ENCODE measurements around the gene ACAP2.

ACAP2 gene

GRCh38 chr3:195260280-195260905 lies 182.4 kb downstream of the ACAP2 start:
- H3K9me3 Mint-ChIP-seq: no peaks in the 10 kb centered on the region
- H3K4me3 Mint-ChIP-seq: peak overlapping the region; percentile 78 to 87
- H3K27ac Mint-ChIP-seq: no peak overlapping the region
- H3K36me3 Mint-ChIP-seq: peaks cover 6 to 16% of the 10 kb centered on the region in 2 donors
- no peaks in the 10 kb centered on the region for H3K27me3 Mint-ChIP-seq
- peak; percentile 7 to 8 for ATAC-seq (replicated peaks)
- no peak for DNase-seq
- H3K4me1 Mint-ChIP-seq: peaks cover 21 to 34% of the 10 kb centered on the region in 2 donors

DNA sequence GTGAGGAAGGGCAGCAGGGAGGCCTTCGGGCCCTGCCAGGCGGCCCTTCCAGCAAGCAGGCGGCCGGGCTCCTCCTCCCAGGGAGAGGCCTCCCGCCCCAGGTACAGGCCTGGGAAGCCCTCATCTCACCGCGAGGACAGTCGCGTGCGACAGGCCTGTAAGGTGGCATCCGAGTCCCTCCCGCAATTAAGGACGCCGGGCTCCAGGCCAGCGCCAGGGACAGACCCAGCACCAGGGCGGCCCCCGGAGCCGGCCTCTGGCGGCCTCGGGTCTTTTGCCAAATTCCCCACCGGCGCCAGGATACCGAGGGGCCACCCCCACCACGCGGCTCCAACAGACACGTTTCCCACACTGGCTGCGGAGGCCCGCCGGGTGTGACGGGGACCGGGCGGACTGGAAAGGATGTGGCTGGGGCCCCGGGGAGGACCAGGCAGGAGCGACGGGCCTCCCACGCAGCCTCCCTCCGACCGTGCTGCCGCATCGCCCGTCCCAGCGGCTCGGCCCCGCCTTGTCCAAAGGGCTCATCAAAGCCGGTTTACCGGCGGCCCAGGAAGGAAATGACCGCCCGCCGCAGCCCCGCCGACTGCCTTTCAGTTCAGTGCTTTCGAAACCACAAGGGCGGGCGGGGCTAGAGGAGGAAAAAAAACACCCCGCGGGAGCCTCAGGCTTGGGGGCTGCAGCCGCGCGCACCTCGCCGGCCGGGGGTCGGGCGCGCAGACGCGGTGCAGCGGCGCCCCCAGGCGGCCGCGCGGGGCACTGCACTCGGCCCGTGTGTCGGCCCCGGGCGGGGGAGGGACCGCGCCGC lies 183.1 kb downstream of the ACAP2 start:
- H3K4me1 Mint-ChIP-seq: peaks cover 21 to 34% of the 10 kb centered on the region in 2 donors
- peak; percentile 91 for DNase-seq
- H3K27me3 Mint-ChIP-seq: no peaks in the 10 kb centered on the region
- peak overlapping the region; percentile 86 for H3K27ac Mint-ChIP-seq
- H3K4me3 Mint-ChIP-seq: peak overlapping the region; percentile 74 to 87
- H3K9me3 Mint-ChIP-seq: no peaks in the 10 kb centered on the region
- ATAC-seq (replicated peaks): peak; percentile 82 to 88
- H3K36me3 Mint-ChIP-seq: peaks cover 2 to 17% of the 10 kb centered on the region in 2 donors

DNA sequence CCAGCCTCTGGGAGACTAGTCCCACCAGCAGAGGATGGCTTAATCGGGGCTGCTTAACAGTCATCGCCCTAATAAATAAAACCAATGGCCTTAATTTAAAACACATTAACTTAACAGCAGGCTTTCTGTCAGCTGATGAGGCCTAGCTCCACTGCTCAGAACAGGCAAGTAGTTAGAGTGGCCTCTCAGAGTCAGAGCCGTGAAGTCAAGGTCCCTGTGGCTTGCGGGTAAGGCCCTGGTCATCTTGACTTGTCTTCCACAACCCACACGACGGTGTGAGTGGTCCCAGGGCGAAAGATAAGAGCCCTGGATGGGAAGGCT lies 183.7 kb downstream of the ACAP2 start:
- ATAC-seq (replicated peaks) (peak; percentile 4 to 18), DNase-seq (no peak)
- Mint-ChIP-seq H3K9me3 (no peaks in the 10 kb centered on the region), H3K36me3 (peaks cover 2 to 11% of the 10 kb centered on the region in 2 donors), H3K27ac (peak overlapping the region; percentile 67), H3K4me3 (peak overlapping the region; percentile 74 to 83), H3K27me3 (no peaks in the 10 kb centered on the region), H3K4me1 (peaks cover 21 to 34% of the 10 kb centered on the region in 2 donors)

- ATAC-seq (replicated peaks) (no peak), DNase-seq (no peak)
- peaks cover 21 to 34% of the 10 kb centered on the region in 2 donors for H3K4me1 Mint-ChIP-seq
- peaks cover 2 to 11% of the 10 kb centered on the region in 2 donors for H3K36me3 Mint-ChIP-seq
- H3K4me3 Mint-ChIP-seq: peak overlapping the region in 1 of 2 donors; percentile 83
- H3K27me3 Mint-ChIP-seq: no peaks in the 10 kb centered on the region
- H3K9me3 Mint-ChIP-seq: no peaks in the 10 kb centered on the region
- H3K27ac Mint-ChIP-seq: peak overlapping the region; percentile 67
These were observed 184.2 kb downstream of the ACAP2 start for GRCh38 chr3:195258449-195259153.

DNA sequence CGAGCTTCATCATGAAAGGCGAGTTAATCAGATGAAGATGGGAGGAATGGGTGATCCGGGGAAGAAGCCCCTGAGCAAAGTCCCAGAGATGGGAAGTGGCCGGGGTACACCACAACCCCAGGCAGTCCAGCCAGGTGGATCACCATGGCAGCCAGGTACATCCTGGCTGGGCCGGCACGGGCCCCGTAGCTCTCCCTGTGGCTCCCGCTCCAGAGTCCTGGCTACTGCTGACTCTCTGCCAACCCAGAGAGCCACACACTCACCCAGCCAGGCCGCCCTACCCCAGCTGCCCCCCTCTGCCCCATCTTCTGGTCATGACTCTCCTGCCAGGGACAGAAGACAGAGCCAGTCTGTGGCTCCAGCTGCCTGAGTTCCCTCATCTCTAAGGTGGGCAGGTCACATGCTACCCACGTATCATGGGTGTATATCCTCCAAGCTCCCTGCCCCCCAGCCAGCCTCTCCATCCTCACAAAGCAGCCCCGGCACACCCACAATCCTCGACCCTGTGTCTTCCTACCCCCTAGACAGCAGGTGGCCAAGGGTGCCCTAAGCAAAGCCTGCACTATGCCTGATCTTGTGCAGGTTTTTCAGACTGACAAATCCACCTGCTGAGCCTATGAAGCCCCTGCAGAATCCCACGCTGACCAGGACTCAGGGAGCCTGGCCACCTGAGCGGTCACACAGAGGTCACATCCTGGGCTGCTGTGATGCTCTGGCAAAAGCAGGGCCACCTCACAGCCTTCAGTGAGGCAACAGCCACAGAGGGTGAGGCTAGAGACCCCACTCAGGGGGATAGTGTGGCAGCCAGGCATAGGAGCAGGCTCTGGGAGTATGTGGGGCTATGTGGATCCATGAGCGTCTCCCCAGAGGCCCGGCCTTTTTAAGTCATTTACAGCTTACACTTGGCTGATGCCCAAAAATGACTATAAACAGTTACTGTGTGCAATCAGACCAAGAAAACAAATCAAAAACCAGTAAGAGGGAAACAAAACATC lies 185.1 kb downstream of the ACAP2 start:
- Mint-ChIP-seq H3K9me3 (no peaks in the 10 kb centered on the region), H3K36me3 (peaks cover 0 to 8% of the 10 kb centered on the region in 2 donors), H3K27me3 (no peaks in the 10 kb centered on the region), H3K27ac (no peak overlapping the region), H3K4me1 (peaks cover 25 to 38% of the 10 kb centered on the region in 2 donors), H3K4me3 (no peak overlapping the region)
- ATAC-seq (replicated peaks) (no peak), DNase-seq (no peak)

DNA sequence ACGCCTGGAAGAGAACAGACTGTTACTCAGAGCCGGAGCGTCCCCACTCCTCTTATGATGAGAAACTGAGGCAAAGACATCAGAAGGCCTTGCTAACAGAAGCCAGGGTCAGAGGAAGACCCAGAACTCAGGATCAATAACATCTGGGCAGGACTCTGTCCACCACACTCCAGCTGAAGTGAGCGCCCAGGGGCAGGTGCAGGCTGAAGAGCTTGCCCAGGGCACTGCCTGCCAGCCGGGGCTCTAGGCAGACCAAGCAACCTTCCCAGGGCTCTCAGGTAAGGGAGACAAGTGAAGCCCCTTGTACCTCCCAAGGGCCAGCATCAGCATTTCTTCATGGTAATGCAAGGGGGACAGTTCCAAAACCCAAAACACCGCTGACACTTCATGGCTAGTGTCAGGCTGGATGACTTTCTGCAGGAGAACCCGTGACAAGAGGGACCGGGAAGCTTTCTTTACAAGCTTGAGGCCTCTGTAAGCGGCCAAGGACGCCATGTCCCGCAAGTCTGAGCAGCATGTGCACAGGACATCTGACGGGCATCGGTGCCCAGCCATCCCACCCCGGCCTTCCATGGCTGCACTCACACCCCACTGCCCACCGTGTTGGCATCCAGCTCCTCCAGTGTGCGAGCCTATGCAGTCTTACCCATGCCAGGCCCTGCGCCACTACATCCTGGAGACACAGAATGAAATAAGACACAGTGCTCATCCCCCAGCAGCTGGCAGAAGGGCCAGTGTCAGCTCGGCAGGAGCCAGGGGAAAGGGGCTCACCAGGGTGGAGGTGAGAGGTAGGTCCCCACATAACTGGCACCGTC lies 186.0 kb downstream of the ACAP2 start:
- no peaks in the 10 kb centered on the region for H3K27me3 Mint-ChIP-seq
- H3K27ac Mint-ChIP-seq: no peak overlapping the region
- H3K9me3 Mint-ChIP-seq: no peaks in the 10 kb centered on the region
- no peak for DNase-seq
- ATAC-seq (replicated peaks): no peak
- H3K36me3 Mint-ChIP-seq: peaks cover 0 to 8% of the 10 kb centered on the region in 2 donors
- peaks cover 28 to 42% of the 10 kb centered on the region in 2 donors for H3K4me1 Mint-ChIP-seq
- no peak overlapping the region for H3K4me3 Mint-ChIP-seq

- no peak overlapping the region for H3K4me3 Mint-ChIP-seq
- ATAC-seq (replicated peaks): no peak
- H3K27me3 Mint-ChIP-seq: no peaks in the 10 kb centered on the region
- H3K27ac Mint-ChIP-seq: peak overlapping the region; percentile 2
- DNase-seq: no peak
- H3K4me1 Mint-ChIP-seq: peaks cover 32 to 48% of the 10 kb centered on the region in 2 donors
- no peaks in the 10 kb centered on the region for H3K9me3 Mint-ChIP-seq
- H3K36me3 Mint-ChIP-seq: peaks cover 0 to 8% of the 10 kb centered on the region in 2 donors
These were observed 187.0 kb downstream of the ACAP2 start for GRCh38 chr3:195255571-195256501.

GRCh38 chr3:195255176-195255500 lies 187.7 kb downstream of the ACAP2 start:
- H3K9me3 Mint-ChIP-seq: no peaks in the 10 kb centered on the region
- H3K27me3 Mint-ChIP-seq: no peaks in the 10 kb centered on the region
- peaks cover 33 to 48% of the 10 kb centered on the region in 2 donors for H3K4me1 Mint-ChIP-seq
- H3K4me3 Mint-ChIP-seq: no peak overlapping the region
- ATAC-seq (replicated peaks) (no peak), DNase-seq (no peak)
- peak overlapping the region; percentile 51 for H3K27ac Mint-ChIP-seq
- peaks cover 0 to 11% of the 10 kb centered on the region in 2 donors for H3K36me3 Mint-ChIP-seq

DNA sequence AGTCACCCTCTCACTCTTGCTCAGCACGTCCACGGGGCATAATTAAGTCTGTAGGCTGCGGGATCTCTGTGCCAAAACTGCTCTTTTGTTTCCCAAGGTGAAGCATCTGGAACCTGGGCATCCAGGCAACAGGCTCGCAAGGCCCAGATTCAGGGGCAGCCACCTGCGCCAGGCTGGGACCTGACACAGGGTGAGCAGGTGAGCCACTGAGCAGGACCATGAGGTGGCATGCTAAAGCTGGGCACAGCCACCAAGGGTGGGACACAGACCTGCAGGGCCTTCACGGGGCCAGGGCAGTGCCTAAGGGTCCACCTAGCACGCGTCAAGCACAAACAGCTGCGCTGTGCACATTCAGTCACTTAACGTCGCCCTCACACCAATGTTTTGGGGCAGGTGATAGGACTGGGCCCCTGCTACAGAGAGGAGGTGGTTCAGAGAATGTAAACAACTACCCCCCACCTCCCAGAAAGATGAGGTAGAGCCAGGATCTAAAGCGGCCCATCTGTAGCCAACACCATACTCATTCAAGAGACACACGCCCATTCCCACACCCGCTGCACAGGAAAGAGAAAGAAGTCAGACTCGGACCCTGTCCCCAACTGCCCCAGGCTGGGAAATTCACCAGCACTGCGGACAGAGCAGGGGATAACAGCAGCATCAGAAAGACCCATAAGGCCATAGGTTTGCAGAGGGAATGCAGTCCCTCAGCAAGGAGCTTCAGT lies 188.2 kb downstream of the ACAP2 start:
- no peaks in the 10 kb centered on the region for H3K9me3 Mint-ChIP-seq
- ATAC-seq (replicated peaks) (no peak), DNase-seq (no peak)
- H3K27ac Mint-ChIP-seq: peak overlapping the region; percentile 51
- peaks cover 36 to 52% of the 10 kb centered on the region in 2 donors for H3K4me1 Mint-ChIP-seq
- no peak overlapping the region for H3K4me3 Mint-ChIP-seq
- H3K36me3 Mint-ChIP-seq: peaks cover 0 to 15% of the 10 kb centered on the region in 2 donors
- no peaks in the 10 kb centered on the region for H3K27me3 Mint-ChIP-seq

- DNase-seq: no peak
- Mint-ChIP-seq H3K27me3 (no peaks in the 10 kb centered on the region), H3K27ac (no peak overlapping the region), H3K9me3 (no peaks in the 10 kb centered on the region), H3K4me1 (peaks cover 33 to 46% of the 10 kb centered on the region in 2 donors), H3K36me3 (peaks cover 0 to 15% of the 10 kb centered on the region in 2 donors), H3K4me3 (no peak overlapping the region)
- no peak for ATAC-seq (replicated peaks)
These were observed 188.8 kb downstream of the ACAP2 start for GRCh38 chr3:195253923-195254432.

- Mint-ChIP-seq H3K4me3 (no peak overlapping the region), H3K9me3 (peaks cover 0 to 4% of the 10 kb centered on the region in 2 donors), H3K4me1 (peaks cover 19 to 31% of the 10 kb centered on the region in 2 donors), H3K27me3 (no peaks in the 10 kb centered on the region), H3K27ac (no peak overlapping the region), H3K36me3 (peaks cover 0 to 31% of the 10 kb centered on the region in 2 donors)
- no peak for DNase-seq
- ATAC-seq (replicated peaks): peak; percentile 57 to 70
These were observed 191.3 kb downstream of the ACAP2 start for GRCh38 chr3:195251336-195252065.

Data from stimulated activated naive B cell treated with anti-CD40 and anti-IgM and Interleukin-4, amounts not matched to agents 10 μg/mL and 1 μg/mL and 100 μg/mL, for 72 hours (primary cell).